ENCODE results near the gene SIGLEC12. TPM values are rescaled to one million over a fixed set of nuclear protein-coding genes. Genes with fewer than 3 reads are reported as not detected.
"Not testable (repeated sequence)": the region's sequence is repeated elsewhere in the genome, so short reads cannot be mapped to it uniquely, and the experiment has no call there.

The SIGLEC12 gene
- total RNA-seq, 1 experiment from 2014 or later: not detected

GRCh38 chr19:51466723-51467122 is 34.9 kb downstream of the SIGLEC12 start:
- intact Hi-C loops (cut with micrococcal nuclease; ENCODE audit: unreplicated experiment): no loop called here
- BruUV-seq (replicated peaks): no TSS peak
- Mint-ChIP-seq H3K4me3 (ENCODE audit: unreplicated experiment) (no peak overlapping the region), H3K27ac (ENCODE audit: unreplicated experiment) (no peak overlapping the region), H3K36me3 (ENCODE audit: insufficient read depth, unreplicated experiment) (no peaks in the 10 kb centered on the region), H3K4me1 (ENCODE audit: low read depth, unreplicated experiment) (no peaks in the 10 kb centered on the region), H3K27me3 (ENCODE audit: insufficient read depth, unreplicated experiment) (peaks cover 14% of the 10 kb centered on the region), H3K9me3 (ENCODE audit: unreplicated experiment) (no peaks in the 10 kb centered on the region)
- DNase-seq: no peak
- H3K4me1 ChIP-seq: no peaks in the 10 kb centered on the region
- H3K27me3 ChIP-seq (replicated peaks; ENCODE audit: control insufficient read depth, insufficient read depth, low read length): no peaks in the 10 kb centered on the region
- H3K36me3 ChIP-seq (ENCODE audit: control insufficient read depth, insufficient read depth, low read length): no peaks in the 10 kb centered on the region
- ChIA-PET CTCF (no interaction called here), POLR2A (no interaction called here)
- TF ChIP-seq CTCF (IDR thresholded peaks at IDR 0.05; ENCODE audit: insufficient read depth in 1 of 2, low read depth in 1 of 2, low read length in 1 of 2, severe bottlenecking in 1 of 2, unreplicated experiment in 1 of 2): no peak
- H3K9me3 ChIP-seq: no peaks in the 10 kb centered on the region
- no peak overlapping the region for H3K4me3 ChIP-seq (ENCODE audit: low read depth, low read length)

GRCh38 chr19:51463976-51464581 is 37.5 kb downstream of the SIGLEC12 start:
- H3K36me3 Mint-ChIP-seq (ENCODE audit: insufficient read depth, unreplicated experiment); H3K27me3 ChIP-seq (replicated peaks; ENCODE audit: control insufficient read depth, insufficient read depth, low read length); DNase-seq; CTCF ChIA-PET; H3K36me3 ChIP-seq (ENCODE audit: control insufficient read depth, insufficient read depth, low read length); H3K27ac Mint-ChIP-seq (ENCODE audit: unreplicated experiment); intact Hi-C loops (cut with micrococcal nuclease; ENCODE audit: unreplicated experiment); H3K9me3 Mint-ChIP-seq (ENCODE audit: unreplicated experiment); H3K4me3 ChIP-seq (ENCODE audit: low read depth, low read length); H3K4me1 ChIP-seq; H3K4me3 Mint-ChIP-seq (ENCODE audit: unreplicated experiment); POLR2A ChIA-PET; BruUV-seq (replicated peaks); H3K4me1 Mint-ChIP-seq (ENCODE audit: low read depth, unreplicated experiment); H3K9me3 ChIP-seq: not testable (repeated sequence)
- H3K27me3 Mint-ChIP-seq (ENCODE audit: insufficient read depth, unreplicated experiment): peaks cover 14% of the 10 kb centered on the region

GRCh38 chr19:51462681-51463080 is 38.9 kb downstream of the SIGLEC12 start:
- DNase-seq: no peak
- Histone ChIP-seq H3K4me3 (ENCODE audit: low read depth, low read length) (no peak overlapping the region), H3K36me3 (ENCODE audit: control insufficient read depth, insufficient read depth, low read length) (no peaks in the 10 kb centered on the region), H3K27me3 (replicated peaks; ENCODE audit: control insufficient read depth, insufficient read depth, low read length) (no peaks in the 10 kb centered on the region), H3K9me3 (0 out of 2 replicates have a peak, but pooled peaks cover 2% of the 10 kb centered on the region), H3K4me1 (no peaks in the 10 kb centered on the region)
- H3K27ac Mint-ChIP-seq (ENCODE audit: unreplicated experiment): no peak overlapping the region
- ChIA-PET POLR2A (no interaction called here), CTCF (no interaction called here)
- intact Hi-C loops (cut with micrococcal nuclease; ENCODE audit: unreplicated experiment): no loop called here
- no peaks in the 10 kb centered on the region for H3K9me3 Mint-ChIP-seq (ENCODE audit: unreplicated experiment)
- H3K4me3 Mint-ChIP-seq (ENCODE audit: unreplicated experiment): no peak overlapping the region
- no peaks in the 10 kb centered on the region for H3K4me1 Mint-ChIP-seq (ENCODE audit: low read depth, unreplicated experiment)
- H3K27me3 Mint-ChIP-seq (ENCODE audit: insufficient read depth, unreplicated experiment): peaks cover 14% of the 10 kb centered on the region
- no peak for TF ChIP-seq CTCF (IDR thresholded peaks at IDR 0.05; ENCODE audit: insufficient read depth in 1 of 2, low read depth in 1 of 2, low read length in 1 of 2, severe bottlenecking in 1 of 2, unreplicated experiment in 1 of 2)
- BruUV-seq (replicated peaks): no TSS peak
- H3K36me3 Mint-ChIP-seq (ENCODE audit: insufficient read depth, unreplicated experiment): no peaks in the 10 kb centered on the region

- Mint-ChIP-seq H3K27ac (ENCODE audit: unreplicated experiment) (no peak overlapping the region), H3K4me3 (ENCODE audit: unreplicated experiment) (no peak overlapping the region), H3K27me3 (ENCODE audit: insufficient read depth, unreplicated experiment) (peaks cover 14% of the 10 kb centered on the region), H3K9me3 (ENCODE audit: unreplicated experiment) (no peaks in the 10 kb centered on the region), H3K36me3 (ENCODE audit: insufficient read depth, unreplicated experiment) (no peaks in the 10 kb centered on the region), H3K4me1 (ENCODE audit: low read depth, unreplicated experiment) (no peaks in the 10 kb centered on the region)
- intact Hi-C loops (cut with micrococcal nuclease; ENCODE audit: unreplicated experiment): no loop called here
- no peaks in the 10 kb centered on the region for H3K36me3 ChIP-seq (ENCODE audit: control insufficient read depth, insufficient read depth, low read length)
- no peaks in the 10 kb centered on the region for H3K27me3 ChIP-seq (replicated peaks; ENCODE audit: control insufficient read depth, insufficient read depth, low read length)
- H3K4me1 ChIP-seq: no peaks in the 10 kb centered on the region
- 0 out of 2 replicates have a peak, but pooled peaks cover 2% of the 10 kb centered on the region for H3K9me3 ChIP-seq
- CTCF ChIA-PET: no interaction called here
- POLR2A ChIA-PET: no interaction called here
- no peak for DNase-seq
- no TSS peak for BruUV-seq (replicated peaks)
- H3K4me3 ChIP-seq (ENCODE audit: low read depth, low read length): no peak overlapping the region
- no peak for TF ChIP-seq CTCF (IDR thresholded peaks at IDR 0.05; ENCODE audit: insufficient read depth in 1 of 2, low read depth in 1 of 2, low read length in 1 of 2, severe bottlenecking in 1 of 2, unreplicated experiment in 1 of 2)
Measured at GRCh38 chr19:51462276-51462675, 39.3 kb downstream of the SIGLEC12 start.

Measured in Caco-2 (cell line).